ENCODE measurements around the gene RXYLT1. TPM values are rescaled to one million over a fixed set of nuclear protein-coding genes. Genes with fewer than 3 reads are reported as not detected.

RXYLT1 gene
- total and polyA plus RNA-seq, 2 donors (not counting 1 experiment from before 2014, with no cell fraction given) = 13.2 to 19.6 TPM

DNA sequence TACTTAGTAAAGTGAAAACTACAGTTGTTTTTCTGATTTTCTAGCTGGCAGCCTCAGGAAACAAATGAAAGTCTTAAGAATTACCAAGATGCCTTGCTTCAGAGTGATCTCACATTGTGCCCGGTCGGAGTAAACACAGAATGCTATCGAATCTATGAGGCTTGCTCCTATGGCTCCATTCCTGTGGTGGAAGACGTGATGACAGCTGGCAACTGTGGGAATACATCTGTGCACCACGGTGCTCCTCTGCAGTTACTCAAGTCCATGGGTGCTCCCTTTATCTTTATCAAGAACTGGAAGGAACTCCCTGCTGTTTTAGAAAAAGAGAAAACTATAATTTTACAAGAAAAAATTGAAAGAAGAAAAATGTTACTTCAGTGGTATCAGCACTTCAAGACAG lies 28.9 kb downstream of the RXYLT1 start:
- Histone ChIP-seq H2AFZ (ENCODE audit: low read length) (no peak overlapping the region), H3K36me3 (ENCODE audit: control insufficient read depth, insufficient read depth, low read length) (no peaks in the 10 kb centered on the region), H3K4me1 (ENCODE audit: control insufficient read depth, extremely low read depth, insufficient read depth, low read length) (no peaks in the 10 kb centered on the region), H3K9ac (ENCODE audit: insufficient read depth, low read length) (no peak overlapping the region), H3K27me3 (ENCODE audit: control insufficient read depth, insufficient read depth, low read length) (no peaks in the 10 kb centered on the region), H3K9me3 (ENCODE audit: control insufficient read depth, insufficient read depth, low read depth, low read length) (no peaks in the 10 kb centered on the region), H3K4me3 (replicated peaks in 1 of 4; ENCODE audit: control extremely low read depth in 1 of 4, insufficient read depth in 1 of 4, low read depth in 3 of 4, low read length in 4 of 4) (no peak overlapping the region), H3K4me2 (ENCODE audit: extremely low read depth, insufficient read depth, low read length) (no peak overlapping the region), H3K27ac (ENCODE audit: insufficient read depth, low read length) (no peak overlapping the region), H4K20me1 (ENCODE audit: control insufficient read depth, extremely low read depth, insufficient read depth, low read length) (no peaks in the 10 kb centered on the region), H3K79me2 (ENCODE audit: control insufficient read depth, insufficient read depth, low read length) (no peaks in the 10 kb centered on the region)
- DNase-seq (ENCODE audit: low read depth in 2 of 2) = peak in 1 of 2 donors; percentile 48
- TF ChIP-seq EZH2 (IDR thresholded peaks at IDR 0.05; ENCODE audit: low read length, missing control alignments) (no peak), CTCF (conservative IDR thresholded peaks at IDR 0.05 in 1 of 2, IDR thresholded peaks at IDR 0.05 in 1 of 2; ENCODE audit: low read depth in 1 of 2, low read length in 2 of 2) (no peak)

DNA sequence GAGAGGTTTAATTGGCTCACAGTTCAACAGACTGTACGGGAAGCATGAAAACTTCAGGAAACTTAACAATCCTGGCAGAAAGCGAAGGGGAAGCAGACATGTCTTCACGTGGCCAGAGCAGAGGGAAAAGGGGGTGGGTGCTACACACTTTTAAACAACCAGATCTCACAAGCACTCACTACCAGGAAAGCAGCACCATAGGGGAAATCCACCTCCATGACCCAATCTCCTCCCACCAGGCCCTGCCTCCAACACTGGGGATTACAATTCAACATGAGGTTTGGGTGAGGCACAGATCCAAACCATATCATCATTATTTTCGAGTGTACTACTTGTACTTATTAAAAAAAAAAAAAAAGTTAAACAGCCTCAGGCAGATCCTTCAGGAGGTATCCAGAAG lies 29.9 kb downstream of the RXYLT1 start:
- Histone ChIP-seq H3K36me3 (ENCODE audit: control insufficient read depth, insufficient read depth, low read length) (no peaks in the 10 kb centered on the region), H3K4me2 (ENCODE audit: extremely low read depth, insufficient read depth, low read length) (no peak overlapping the region), H3K9me3 (ENCODE audit: control insufficient read depth, insufficient read depth, low read depth, low read length) (no peaks in the 10 kb centered on the region), H4K20me1 (ENCODE audit: control insufficient read depth, extremely low read depth, insufficient read depth, low read length) (no peaks in the 10 kb centered on the region), H2AFZ (ENCODE audit: low read length) (no peak overlapping the region), H3K27ac (ENCODE audit: insufficient read depth, low read length) (no peak overlapping the region), H3K4me1 (ENCODE audit: control insufficient read depth, extremely low read depth, insufficient read depth, low read length) (no peaks in the 10 kb centered on the region), H3K79me2 (ENCODE audit: control insufficient read depth, insufficient read depth, low read length) (no peaks in the 10 kb centered on the region), H3K4me3 (replicated peaks in 1 of 4; ENCODE audit: control extremely low read depth in 1 of 4, insufficient read depth in 1 of 4, low read depth in 3 of 4, low read length in 4 of 4) (no peak overlapping the region), H3K9ac (ENCODE audit: insufficient read depth, low read length) (no peak overlapping the region), H3K27me3 (ENCODE audit: control insufficient read depth, insufficient read depth, low read length) (no peaks in the 10 kb centered on the region)
- TF ChIP-seq CTCF (conservative IDR thresholded peaks at IDR 0.05 in 1 of 2, IDR thresholded peaks at IDR 0.05 in 1 of 2; ENCODE audit: low read depth in 1 of 2, low read length in 2 of 2) = no peak
- no peak for TF ChIP-seq EZH2 (IDR thresholded peaks at IDR 0.05; ENCODE audit: low read length, missing control alignments)
- DNase-seq (ENCODE audit: low read depth in 2 of 2) = no peak

- H3K27ac ChIP-seq (ENCODE audit: insufficient read depth, low read length) = no peak overlapping the region
- H3K9ac ChIP-seq (ENCODE audit: insufficient read depth, low read length) = no peak overlapping the region
- no peaks in the 10 kb centered on the region for H3K79me2 ChIP-seq (ENCODE audit: control insufficient read depth, insufficient read depth, low read length)
Observed at GRCh38 chr12:63811334-63811733, 31.6 kb downstream of the RXYLT1 start.

More at GRCh38 chr12:63811334-63811733, 31.6 kb downstream of the RXYLT1 start:
- no peaks in the 10 kb centered on the region for H3K36me3 ChIP-seq (ENCODE audit: control insufficient read depth, insufficient read depth, low read length)
- no peaks in the 10 kb centered on the region for H3K27me3 ChIP-seq (ENCODE audit: control insufficient read depth, insufficient read depth, low read length)
- DNase-seq (ENCODE audit: low read depth in 2 of 2) = no peak
- no peak overlapping the region for H3K4me2 ChIP-seq (ENCODE audit: extremely low read depth, insufficient read depth, low read length)
- no peaks in the 10 kb centered on the region for H3K9me3 ChIP-seq (ENCODE audit: control insufficient read depth, insufficient read depth, low read depth, low read length)
- H3K4me1 ChIP-seq (ENCODE audit: control insufficient read depth, extremely low read depth, insufficient read depth, low read length) = no peaks in the 10 kb centered on the region
- H2AFZ ChIP-seq (ENCODE audit: low read length) = no peak overlapping the region
- TF ChIP-seq EZH2 (IDR thresholded peaks at IDR 0.05; ENCODE audit: low read length, missing control alignments) (no peak), CTCF (conservative IDR thresholded peaks at IDR 0.05 in 1 of 2, IDR thresholded peaks at IDR 0.05 in 1 of 2; ENCODE audit: low read depth in 1 of 2, low read length in 2 of 2) (no peak)
- H3K4me3 ChIP-seq (replicated peaks in 1 of 4; ENCODE audit: control extremely low read depth in 1 of 4, insufficient read depth in 1 of 4, low read depth in 3 of 4, low read length in 4 of 4) = no peak overlapping the region
- H4K20me1 ChIP-seq (ENCODE audit: control insufficient read depth, extremely low read depth, insufficient read depth, low read length) = no peaks in the 10 kb centered on the region

All from fibroblast of lung (primary cell).